Tibial nerve (tissue), 4 donors: ENCODE measurements around the gene SLX9.

Experiments used
- EP300 ChIP-seq, 2 donors: sonication (generic); formaldehyde crosslinking; IDR thresholded peaks; one replicate each; pipeline ENCODE4 v1.6.1; 2017; ENCODE audit warnings: antibody characterized with exemption in 2 of 2, mild to moderate bottlenecking in 1 of 2
- POLR2A ChIP-seq, 2 donors: fragments of 450-650 bp; IDR thresholded peaks; one replicate each; pipeline ENCODE4 v1.6.1; 2017; ENCODE audit warnings: antibody characterized with exemption in 2 of 2, mild to moderate bottlenecking in 2 of 2, moderate library complexity in 2 of 2
- TF ChIP-seq, protein P1 (sequence below), 5 experiments: fragments of 200-600 bp in 3 of 5; fragments of 450-650 bp in 2 of 5; sonication (generic) in 3 of 5; IDR thresholded peaks; one replicate each; pipeline ENCODE4 v1.5.1; 2016 to 2019; ENCODE audit warnings: antibody characterized with exemption in 5 of 5, mild to moderate bottlenecking in 3 of 5, moderate library complexity in 2 of 5

DNA sequence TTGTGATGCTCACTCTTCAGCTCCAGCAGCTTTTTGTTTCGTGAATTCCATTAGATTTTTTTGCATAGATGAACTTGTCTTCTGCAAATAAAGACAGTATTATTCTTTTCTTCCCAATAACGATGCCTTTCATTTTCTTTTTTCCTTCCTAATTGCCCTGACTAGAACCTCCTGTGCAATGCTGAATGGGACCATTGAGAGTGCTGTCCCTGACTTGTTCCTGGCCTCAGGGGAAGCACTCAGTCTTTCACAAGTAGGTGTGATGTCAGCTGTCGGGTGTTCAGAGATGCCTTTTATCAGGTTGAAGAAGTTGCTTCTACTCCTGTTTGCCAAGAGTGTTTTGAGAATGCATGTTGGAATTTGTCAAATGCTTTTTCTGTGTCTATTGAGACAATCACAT lies 70.3 kb downstream of the SLX9 start:
- TF ChIP-seq, protein P1, sequence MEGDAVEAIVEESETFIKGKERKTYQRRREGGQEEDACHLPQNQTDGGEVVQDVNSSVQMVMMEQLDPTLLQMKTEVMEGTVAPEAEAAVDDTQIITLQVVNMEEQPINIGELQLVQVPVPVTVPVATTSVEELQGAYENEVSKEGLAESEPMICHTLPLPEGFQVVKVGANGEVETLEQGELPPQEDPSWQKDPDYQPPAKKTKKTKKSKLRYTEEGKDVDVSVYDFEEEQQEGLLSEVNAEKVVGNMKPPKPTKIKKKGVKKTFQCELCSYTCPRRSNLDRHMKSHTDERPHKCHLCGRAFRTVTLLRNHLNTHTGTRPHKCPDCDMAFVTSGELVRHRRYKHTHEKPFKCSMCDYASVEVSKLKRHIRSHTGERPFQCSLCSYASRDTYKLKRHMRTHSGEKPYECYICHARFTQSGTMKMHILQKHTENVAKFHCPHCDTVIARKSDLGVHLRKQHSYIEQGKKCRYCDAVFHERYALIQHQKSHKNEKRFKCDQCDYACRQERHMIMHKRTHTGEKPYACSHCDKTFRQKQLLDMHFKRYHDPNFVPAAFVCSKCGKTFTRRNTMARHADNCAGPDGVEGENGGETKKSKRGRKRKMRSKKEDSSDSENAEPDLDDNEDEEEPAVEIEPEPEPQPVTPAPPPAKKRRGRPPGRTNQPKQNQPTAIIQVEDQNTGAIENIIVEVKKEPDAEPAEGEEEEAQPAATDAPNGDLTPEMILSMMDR (IDR thresholded peaks at IDR 0.05): no peak
- no peak for TF ChIP-seq EP300 (IDR thresholded peaks at IDR 0.05)
- no peak for TF ChIP-seq POLR2A (IDR thresholded peaks at IDR 0.05)
